ENCODE data around the gene SLC15A2. TPM values are rescaled to one million over a fixed set of nuclear protein-coding genes. Genes with fewer than 3 reads are reported as not detected.
A peak's percentile ranks its signal among the peaks of the same experiment; 100 is the strongest.

The SLC15A2 gene
- total and polyA plus RNA-seq, 5 donors from 2014 or later: 0.13 to 1.8 (median 0.67) TPM; not detected in 2

DNA sequence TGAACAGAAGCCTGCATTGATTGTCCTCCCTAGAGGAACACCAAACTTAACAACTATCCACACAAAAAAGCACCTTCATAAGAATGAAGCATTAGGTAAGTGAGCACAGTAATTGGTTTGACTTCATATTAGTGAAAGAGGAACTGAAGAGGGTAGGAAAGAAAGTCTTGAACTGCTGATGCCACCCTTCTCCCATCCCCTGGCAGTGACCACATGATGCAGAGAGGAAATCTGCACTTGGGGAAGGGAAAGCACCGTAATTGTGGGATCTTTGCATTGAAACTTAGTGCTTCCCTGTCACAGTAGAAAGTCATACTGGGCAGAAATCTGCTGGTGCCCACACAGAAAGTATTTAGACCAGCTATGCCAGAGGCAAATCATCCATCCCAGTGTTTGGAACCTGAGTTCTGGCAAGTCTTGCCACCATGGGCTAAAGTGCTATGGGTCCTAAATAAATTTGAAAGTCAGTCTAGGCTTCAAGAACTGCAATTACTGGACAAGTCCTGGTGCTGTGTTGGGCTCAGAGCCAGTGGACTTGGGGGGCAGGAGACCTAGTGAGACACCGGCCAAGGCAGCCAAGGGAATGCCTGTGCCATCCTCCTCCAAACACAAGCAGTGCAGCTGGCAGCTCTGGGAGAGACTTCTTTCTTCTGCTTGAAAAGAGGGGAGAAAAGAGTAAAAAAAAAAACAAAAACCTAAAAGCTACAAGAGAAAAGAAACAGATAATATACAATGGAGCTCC, 63.6 kb downstream of the SLC15A2 start:
- Mint-ChIP-seq H3K36me3 (no peaks in the 10 kb centered on the region), H3K4me3 (no peak overlapping the region), H3K27ac (peak overlapping the region in 1 of 3 donors; percentile 54), H3K27me3 (peaks cover 8% of the 10 kb centered on the region), H3K9me3 (peaks cover 0 to 16% (median 3%) of the 10 kb centered on the region in 7 donors), H3K4me1 (no peaks in the 10 kb centered on the region)
- H3K9me3 ChIP-seq (ENCODE audit: control insufficient read depth in 2 of 2, low read length in 2 of 2): no peaks in the 10 kb centered on the region
- no peaks in the 10 kb centered on the region for H3K4me1 ChIP-seq (ENCODE audit: control insufficient read depth, insufficient read depth, low read length, poor library complexity, severe bottlenecking)
- ATAC-seq (ENCODE audit: low read depth in 2 of 2): no peak
- no peaks in the 10 kb centered on the region for H3K36me3 ChIP-seq (ENCODE audit: control insufficient read depth, insufficient read depth, low read length)
- H3K27me3 ChIP-seq (ENCODE audit: control insufficient read depth, insufficient read depth, low read length): no peaks in the 10 kb centered on the region
- H3K27ac ChIP-seq (ENCODE audit: insufficient read depth, low read length, poor library complexity, severe bottlenecking): no peak overlapping the region
- DNase-seq: no peak
- H3K4me3 ChIP-seq (ENCODE audit: low read depth, low read length): no peak overlapping the region

DNA sequence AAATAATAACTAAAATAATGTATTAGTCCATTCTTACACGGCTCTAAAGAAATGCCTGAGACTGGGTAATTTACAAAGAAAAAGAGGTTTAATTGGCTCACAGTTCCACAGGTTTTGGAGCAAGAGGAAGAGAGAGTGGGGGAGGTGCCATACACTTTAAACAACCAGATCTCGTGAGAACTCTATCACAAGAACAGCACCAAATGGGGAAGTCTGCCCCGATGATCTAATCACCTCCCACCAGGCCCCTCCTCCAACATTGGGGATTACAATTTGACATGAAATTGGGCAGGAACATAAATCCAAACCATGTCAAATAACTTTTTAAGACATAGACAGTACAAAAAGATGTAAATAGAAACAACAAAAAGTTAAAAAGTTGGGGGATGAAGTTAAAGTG, 64.6 kb downstream of the SLC15A2 start:
- Mint-ChIP-seq H3K9me3 (peaks cover 0 to 15% (median 3%) of the 10 kb centered on the region in 7 donors), H3K27ac (no peak overlapping the region), H3K27me3 (peaks cover 9% of the 10 kb centered on the region), H3K4me3 (no peak overlapping the region), H3K36me3 (no peaks in the 10 kb centered on the region), H3K4me1 (no peaks in the 10 kb centered on the region)
- Histone ChIP-seq H3K36me3 (ENCODE audit: control insufficient read depth, insufficient read depth, low read length) (no peaks in the 10 kb centered on the region), H3K27me3 (ENCODE audit: control insufficient read depth, insufficient read depth, low read length) (no peaks in the 10 kb centered on the region), H3K4me1 (ENCODE audit: control insufficient read depth, insufficient read depth, low read length, poor library complexity, severe bottlenecking) (no peaks in the 10 kb centered on the region), H3K9me3 (ENCODE audit: control insufficient read depth in 2 of 2, low read length in 2 of 2) (no peaks in the 10 kb centered on the region), H3K4me3 (ENCODE audit: low read depth, low read length) (no peak overlapping the region), H3K27ac (ENCODE audit: insufficient read depth, low read length, poor library complexity, severe bottlenecking) (no peak overlapping the region)
- no peak for DNase-seq
- no peak for ATAC-seq (ENCODE audit: low read depth in 2 of 2)

DNA sequence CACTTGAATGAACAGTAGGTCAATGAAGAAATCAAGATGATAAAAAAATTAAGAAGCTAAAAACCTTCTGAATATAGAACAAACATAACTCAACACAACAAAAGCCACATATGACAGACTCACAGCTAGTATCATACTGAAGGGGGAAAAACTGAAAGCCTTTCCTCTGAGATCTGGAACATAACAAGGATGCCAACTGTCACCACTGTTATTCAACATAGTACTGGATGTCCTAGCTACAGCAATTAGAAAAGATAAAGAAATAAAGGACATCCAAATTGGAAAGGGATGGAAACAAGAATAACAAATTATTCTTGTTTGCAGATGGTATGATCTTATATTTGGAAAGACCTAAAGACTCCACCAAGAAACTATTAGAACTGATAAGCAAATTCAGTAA, 67.1 kb downstream of the SLC15A2 start:
- no peak for ATAC-seq (ENCODE audit: low read depth in 2 of 2)
- no peak overlapping the region for H3K4me3 Mint-ChIP-seq

DNA sequence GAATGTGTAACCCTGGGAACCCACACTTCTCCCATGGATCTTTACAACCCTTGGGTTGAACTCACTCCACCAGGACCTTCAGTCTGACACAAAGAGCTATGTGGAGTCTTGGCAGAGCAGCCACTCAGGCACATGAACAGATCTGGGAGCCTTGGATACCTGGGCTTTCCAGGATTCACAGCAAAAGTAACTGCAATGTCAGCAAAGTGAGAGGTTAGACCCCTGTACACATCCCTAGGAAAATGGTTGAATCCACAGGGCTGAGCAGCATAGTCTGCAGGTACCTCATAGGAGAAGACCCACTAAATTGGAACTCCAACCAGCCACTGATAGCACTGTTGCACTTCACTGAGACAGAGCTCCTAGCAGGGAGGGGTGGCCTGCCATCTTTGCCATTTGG, 68.2 kb downstream of the SLC15A2 start:
- no peak for ATAC-seq (ENCODE audit: low read depth in 2 of 2)
- no peaks in the 10 kb centered on the region for H3K9me3 ChIP-seq (ENCODE audit: control insufficient read depth in 2 of 2, low read length in 2 of 2)
- peaks cover 0 to 7% (median 0%) of the 10 kb centered on the region in 7 donors for H3K9me3 Mint-ChIP-seq
- H3K4me1 Mint-ChIP-seq: no peaks in the 10 kb centered on the region
- H3K4me3 Mint-ChIP-seq: no peak overlapping the region
- H3K27ac Mint-ChIP-seq: no peak overlapping the region
- H3K36me3 ChIP-seq (ENCODE audit: control insufficient read depth, insufficient read depth, low read length): no peaks in the 10 kb centered on the region
- H3K27ac ChIP-seq (ENCODE audit: insufficient read depth, low read length, poor library complexity, severe bottlenecking): no peak overlapping the region
- no peaks in the 10 kb centered on the region for H3K36me3 Mint-ChIP-seq
- DNase-seq: no peak
- H3K27me3 Mint-ChIP-seq: peaks cover 24% of the 10 kb centered on the region
- no peak overlapping the region for H3K4me3 ChIP-seq (ENCODE audit: low read depth, low read length)
- no peaks in the 10 kb centered on the region for H3K27me3 ChIP-seq (ENCODE audit: control insufficient read depth, insufficient read depth, low read length)
- no peaks in the 10 kb centered on the region for H3K4me1 ChIP-seq (ENCODE audit: control insufficient read depth, insufficient read depth, low read length, poor library complexity, severe bottlenecking)

More for the DNA sequence above, 67.1 kb downstream of the SLC15A2 start:
- H3K27me3 ChIP-seq (ENCODE audit: control insufficient read depth, insufficient read depth, low read length): no peaks in the 10 kb centered on the region
- Mint-ChIP-seq H3K36me3 (no peaks in the 10 kb centered on the region), H3K27ac (no peak overlapping the region), H3K9me3 (peaks cover 0 to 9% (median 0%) of the 10 kb centered on the region in 7 donors), H3K27me3 (peaks cover 24% of the 10 kb centered on the region), H3K4me1 (no peaks in the 10 kb centered on the region)
- H3K4me3 ChIP-seq (ENCODE audit: low read depth, low read length): no peak overlapping the region
- no peaks in the 10 kb centered on the region for H3K9me3 ChIP-seq (ENCODE audit: control insufficient read depth in 2 of 2, low read length in 2 of 2)
- H3K4me1 ChIP-seq (ENCODE audit: control insufficient read depth, insufficient read depth, low read length, poor library complexity, severe bottlenecking): no peaks in the 10 kb centered on the region
- no peaks in the 10 kb centered on the region for H3K36me3 ChIP-seq (ENCODE audit: control insufficient read depth, insufficient read depth, low read length)
- H3K27ac ChIP-seq (ENCODE audit: insufficient read depth, low read length, poor library complexity, severe bottlenecking): no peak overlapping the region
- DNase-seq: no peak

DNA sequence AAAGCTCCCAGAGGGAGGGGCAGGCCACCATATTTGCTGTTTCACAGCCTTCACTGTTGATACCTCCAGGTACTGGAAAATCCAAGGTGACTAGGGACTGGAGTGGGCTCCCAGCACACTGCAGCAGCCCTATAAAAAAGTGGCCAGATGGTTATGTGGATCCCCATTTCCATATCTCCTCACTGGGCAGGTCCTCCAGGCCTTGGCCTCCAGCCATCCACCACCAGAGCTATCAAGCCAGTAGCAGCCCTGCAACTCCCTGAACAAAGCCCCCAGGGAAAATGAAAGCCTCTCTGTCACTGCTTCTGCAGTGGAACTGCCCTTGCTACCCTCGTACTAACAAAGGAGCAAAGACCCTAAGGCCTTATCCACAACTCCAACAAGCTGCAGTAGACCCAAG, 69.4 kb downstream of the SLC15A2 start:
- ATAC-seq (ENCODE audit: low read depth in 2 of 2): no peak
- H3K4me3 Mint-ChIP-seq: no peak overlapping the region

DNA sequence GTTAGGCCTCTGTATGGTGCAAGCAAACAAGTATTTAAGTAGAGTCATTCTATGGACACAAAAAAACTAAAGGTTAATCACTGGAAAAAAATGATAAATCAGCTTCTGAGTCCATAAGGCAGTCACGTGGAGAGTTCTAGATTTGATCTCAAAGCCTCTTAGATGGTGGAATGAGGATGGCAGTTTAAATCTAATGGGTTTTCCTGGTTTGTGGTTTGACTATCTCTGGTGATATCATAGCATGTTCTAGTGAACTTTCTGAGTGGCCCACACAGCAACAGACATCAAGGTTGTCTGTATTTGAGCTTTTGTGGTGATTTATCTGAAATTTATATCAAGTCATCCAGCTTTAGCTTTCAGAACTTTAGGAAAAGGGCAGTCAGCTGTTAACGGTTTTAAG, 75.4 kb downstream of the SLC15A2 start:
- Mint-ChIP-seq H3K27ac (no peak overlapping the region), H3K9me3 (peaks cover 0 to 8% (median 2%) of the 10 kb centered on the region in 7 donors), H3K27me3 (peaks cover 15% of the 10 kb centered on the region), H3K36me3 (no peaks in the 10 kb centered on the region), H3K4me3 (no peak overlapping the region), H3K4me1 (no peaks in the 10 kb centered on the region)
- H3K4me1 ChIP-seq (ENCODE audit: control insufficient read depth, insufficient read depth, low read length, poor library complexity, severe bottlenecking): no peaks in the 10 kb centered on the region
- no peak overlapping the region for H3K4me3 ChIP-seq (ENCODE audit: low read depth, low read length)
- no peaks in the 10 kb centered on the region for H3K9me3 ChIP-seq (ENCODE audit: control insufficient read depth in 2 of 2, low read length in 2 of 2)
- no peaks in the 10 kb centered on the region for H3K27me3 ChIP-seq (ENCODE audit: control insufficient read depth, insufficient read depth, low read length)
- ATAC-seq (ENCODE audit: low read depth in 2 of 2) (no peak), DNase-seq (no peak)
- no peak overlapping the region for H3K27ac ChIP-seq (ENCODE audit: insufficient read depth, low read length, poor library complexity, severe bottlenecking)
- no peaks in the 10 kb centered on the region for H3K36me3 ChIP-seq (ENCODE audit: control insufficient read depth, insufficient read depth, low read length)

More for the DNA sequence above, 69.4 kb downstream of the SLC15A2 start:
- Mint-ChIP-seq H3K27me3 (peaks cover 24% of the 10 kb centered on the region), H3K36me3 (no peaks in the 10 kb centered on the region), H3K4me1 (no peaks in the 10 kb centered on the region), H3K27ac (no peak overlapping the region), H3K9me3 (peaks cover 0 to 7% (median 0%) of the 10 kb centered on the region in 7 donors)
- Histone ChIP-seq H3K36me3 (ENCODE audit: control insufficient read depth, insufficient read depth, low read length) (no peaks in the 10 kb centered on the region), H3K27me3 (ENCODE audit: control insufficient read depth, insufficient read depth, low read length) (no peaks in the 10 kb centered on the region), H3K27ac (ENCODE audit: insufficient read depth, low read length, poor library complexity, severe bottlenecking) (no peak overlapping the region), H3K4me1 (ENCODE audit: control insufficient read depth, insufficient read depth, low read length, poor library complexity, severe bottlenecking) (no peaks in the 10 kb centered on the region), H3K4me3 (ENCODE audit: low read depth, low read length) (no peak overlapping the region), H3K9me3 (ENCODE audit: control insufficient read depth in 2 of 2, low read length in 2 of 2) (no peaks in the 10 kb centered on the region)
- DNase-seq: no peak

DNA sequence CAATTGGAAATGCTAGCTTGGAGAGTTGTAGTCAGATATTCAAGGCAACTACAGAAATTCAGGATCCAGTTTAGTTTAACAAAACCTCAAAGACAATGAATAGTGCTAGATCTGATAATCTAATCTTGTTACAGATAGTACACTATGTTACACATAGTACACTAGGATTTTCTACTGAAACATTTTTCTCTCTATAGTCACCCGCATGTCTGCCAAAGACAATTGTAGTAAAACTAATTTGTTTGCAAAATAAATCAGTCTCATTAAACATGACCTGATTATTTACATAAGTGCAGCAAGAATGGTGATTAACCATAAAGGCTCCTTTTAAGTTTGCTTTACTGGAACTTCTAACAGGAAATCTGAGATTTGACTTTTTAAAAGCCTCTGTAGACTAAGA, 75.8 kb downstream of the SLC15A2 start:
- H3K9me3 Mint-ChIP-seq: peaks cover 0 to 10% (median 2%) of the 10 kb centered on the region in 7 donors
- no peaks in the 10 kb centered on the region for H3K36me3 Mint-ChIP-seq
- DNase-seq (no peak), ATAC-seq (ENCODE audit: low read depth in 2 of 2) (no peak)
- H3K4me1 Mint-ChIP-seq: no peaks in the 10 kb centered on the region
- no peak overlapping the region for H3K27ac Mint-ChIP-seq
- no peaks in the 10 kb centered on the region for H3K4me1 ChIP-seq (ENCODE audit: control insufficient read depth, insufficient read depth, low read length, poor library complexity, severe bottlenecking)
- H3K27ac ChIP-seq (ENCODE audit: insufficient read depth, low read length, poor library complexity, severe bottlenecking): no peak overlapping the region
- no peaks in the 10 kb centered on the region for H3K27me3 ChIP-seq (ENCODE audit: control insufficient read depth, insufficient read depth, low read length)
- no peak overlapping the region for H3K4me3 ChIP-seq (ENCODE audit: low read depth, low read length)
- H3K27me3 Mint-ChIP-seq: peaks cover 16% of the 10 kb centered on the region
- H3K9me3 ChIP-seq (ENCODE audit: control insufficient read depth in 2 of 2, low read length in 2 of 2): no peaks in the 10 kb centered on the region
- H3K36me3 ChIP-seq (ENCODE audit: control insufficient read depth, insufficient read depth, low read length): no peaks in the 10 kb centered on the region
- H3K4me3 Mint-ChIP-seq: no peak overlapping the region

DNA sequence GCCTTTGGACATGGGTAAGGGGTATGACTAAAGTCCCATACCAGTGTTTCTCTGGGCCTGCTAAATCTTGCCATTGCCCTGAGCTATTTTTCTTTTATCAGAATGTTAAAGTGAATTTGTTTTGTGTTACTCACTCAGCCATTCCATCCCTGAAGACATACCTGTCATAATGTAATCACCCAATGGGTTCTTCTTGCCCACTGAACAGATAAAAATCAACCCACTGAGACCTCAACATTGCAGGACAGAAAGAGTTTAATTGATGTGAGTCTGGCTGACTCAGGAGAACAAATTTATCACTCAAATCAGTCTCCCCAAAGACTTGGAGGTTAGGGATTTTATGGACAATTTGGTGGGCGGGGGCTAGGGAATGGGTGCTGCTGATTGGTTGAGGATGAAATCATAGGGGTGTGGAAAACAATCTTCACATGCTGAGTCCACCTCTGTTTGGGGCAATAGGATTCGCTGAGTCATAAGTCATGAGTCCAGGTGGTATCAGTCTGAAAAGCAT, 80.5 kb downstream of the SLC15A2 start:
- Mint-ChIP-seq H3K27ac (no peak overlapping the region), H3K27me3 (peaks cover 15% of the 10 kb centered on the region), H3K4me3 (no peak overlapping the region), H3K36me3 (no peaks in the 10 kb centered on the region), H3K4me1 (peaks cover 0 to 2% (median under 1%) of the 10 kb centered on the region in 4 donors), H3K9me3 (peaks cover 0 to 15% (median 4%) of the 10 kb centered on the region in 7 donors)
- H3K9me3 ChIP-seq (ENCODE audit: control insufficient read depth in 2 of 2, low read length in 2 of 2): no peaks in the 10 kb centered on the region
- H3K27ac ChIP-seq (ENCODE audit: insufficient read depth, low read length, poor library complexity, severe bottlenecking): no peak overlapping the region
- no peaks in the 10 kb centered on the region for H3K27me3 ChIP-seq (ENCODE audit: control insufficient read depth, insufficient read depth, low read length)
- ATAC-seq (ENCODE audit: low read depth in 2 of 2) (no peak), DNase-seq (no peak)
- no peaks in the 10 kb centered on the region for H3K4me1 ChIP-seq (ENCODE audit: control insufficient read depth, insufficient read depth, low read length, poor library complexity, severe bottlenecking)
- no peaks in the 10 kb centered on the region for H3K36me3 ChIP-seq (ENCODE audit: control insufficient read depth, insufficient read depth, low read length)
- no peak overlapping the region for H3K4me3 ChIP-seq (ENCODE audit: low read depth, low read length)

All from CD4-positive, CD25-positive, alpha-beta regulatory T cell (primary cell).